ENCODE results near the gene CERS6.
"Not testable (repeated sequence)": the region's sequence is repeated elsewhere in the genome, so short reads cannot be mapped to it uniquely, and the experiment has no call there.

The CERS6 gene

GRCh38 chr2:168480825-168481585 is 24.9 kb downstream of the CERS6 start:
- in situ Hi-C loops (cut with HindIII; ENCODE audit: low sequenced_read_pairs) = no loop called here
- TF ChIP-seq CTCF (IDR thresholded peaks at IDR 0.05; ENCODE audit: low read depth, low read length) = no peak
- DNase-seq (ENCODE audit: low read depth, low spot score) = no peak
- H3K4me3 ChIP-seq (ENCODE audit: low read depth, low read length) = no peak overlapping the region

GRCh38 chr2:168482269-168482668 is 26.2 kb downstream of the CERS6 start:
- no peak for DNase-seq (ENCODE audit: low read depth, low spot score)
- no peak for TF ChIP-seq CTCF (IDR thresholded peaks at IDR 0.05; ENCODE audit: low read depth, low read length)
- in situ Hi-C loops (cut with HindIII; ENCODE audit: low sequenced_read_pairs) = no loop called here
- H3K4me3 ChIP-seq (ENCODE audit: low read depth, low read length) = no peak overlapping the region

- no peak for DNase-seq (ENCODE audit: low read depth, low spot score)
- no peak for TF ChIP-seq CTCF (IDR thresholded peaks at IDR 0.05; ENCODE audit: low read depth, low read length)
- in situ Hi-C loops (cut with HindIII; ENCODE audit: low sequenced_read_pairs) = no loop called here
- no peak overlapping the region for H3K4me3 ChIP-seq (ENCODE audit: low read depth, low read length)
Observed at GRCh38 chr2:168482952-168483831, 27.1 kb downstream of the CERS6 start.

- TF ChIP-seq CTCF (IDR thresholded peaks at IDR 0.05; ENCODE audit: low read depth, low read length) = no peak
- no peak for DNase-seq (ENCODE audit: low read depth, low spot score)
- no peak overlapping the region for H3K4me3 ChIP-seq (ENCODE audit: low read depth, low read length)
- in situ Hi-C loops (cut with HindIII; ENCODE audit: low sequenced_read_pairs) = no loop called here
Observed at GRCh38 chr2:168486477-168486876, 30.4 kb downstream of the CERS6 start.

GRCh38 chr2:168490015-168490874 is 34.2 kb downstream of the CERS6 start:
- DNase-seq (ENCODE audit: low read depth, low spot score) = peak; percentile 76
- TF ChIP-seq CTCF (IDR thresholded peaks at IDR 0.05; ENCODE audit: low read depth, low read length) = no peak
- in situ Hi-C loops (cut with HindIII; ENCODE audit: low sequenced_read_pairs) = no loop called here
- H3K4me3 ChIP-seq (ENCODE audit: low read depth, low read length) = no peak overlapping the region

- H3K4me3 ChIP-seq (ENCODE audit: low read depth, low read length) = no peak overlapping the region
- DNase-seq (ENCODE audit: low read depth, low spot score) = no peak
- in situ Hi-C loops (cut with HindIII; ENCODE audit: low sequenced_read_pairs) = no loop called here
- no peak for TF ChIP-seq CTCF (IDR thresholded peaks at IDR 0.05; ENCODE audit: low read depth, low read length)
Observed at GRCh38 chr2:168490946-168491605, 35.0 kb downstream of the CERS6 start.

GRCh38 chr2:168491728-168492127 is 35.7 kb downstream of the CERS6 start:
- DNase-seq (ENCODE audit: low read depth, low spot score); in situ Hi-C loops (cut with HindIII; ENCODE audit: low sequenced_read_pairs); H3K4me3 ChIP-seq (ENCODE audit: low read depth, low read length): not testable (repeated sequence)

- in situ Hi-C loops (cut with HindIII; ENCODE audit: low sequenced_read_pairs); H3K4me3 ChIP-seq (ENCODE audit: low read depth, low read length); DNase-seq (ENCODE audit: low read depth, low spot score): not testable (repeated sequence)
Observed at GRCh38 chr2:168493219-168493618, 37.1 kb downstream of the CERS6 start.
